ENCODE data around the gene SRGAP2C. TPM values are rescaled to one million over a fixed set of nuclear protein-coding genes. Genes with fewer than 3 reads are reported as not detected.
"Not testable (repeated sequence)": the region's sequence is repeated elsewhere in the genome, so short reads cannot be mapped to it uniquely, and the experiment has no call there.

Gene SRGAP2C
- polyA plus RNA-seq, 1 of the 3 experiments (the other 2 are of a cell fraction) = 3.2 TPM

- H3K4me3 ChIP-seq (ENCODE audit: low read depth in 2 of 2, low read length in 1 of 2); H3K4me2 ChIP-seq; H3K27ac ChIP-seq (ENCODE audit: low read depth in 2 of 2, low read length in 1 of 2); POLR2A ChIA-PET; H3K4me1 ChIP-seq (ENCODE audit: control insufficient read depth in 1 of 2, insufficient read depth in 2 of 2, low read depth in 1 of 2, low read length in 1 of 2); DNase-seq; H3K36me3 ChIP-seq (replicated peaks in 1 of 2; ENCODE audit: control insufficient read depth in 1 of 2, insufficient read depth in 2 of 2, low read length in 1 of 2); H2AFZ ChIP-seq (ENCODE audit: low read depth); H3F3A ChIP-seq (replicated peaks; ENCODE audit: insufficient read depth); CTCF ChIA-PET; H3K9ac ChIP-seq; H3K9me3 ChIP-seq; H3K27me3 ChIP-seq (ENCODE audit: insufficient read depth); H3K79me2 ChIP-seq (ENCODE audit: insufficient read depth); H3K9me2 ChIP-seq; H4K20me1 ChIP-seq (ENCODE audit: insufficient read depth): not testable (repeated sequence)
- peak; percentile 76 for TF ChIP-seq TCF12 (IDR thresholded peaks at IDR 0.05)
- WGBS (ENCODE audit: low lambda C conversion rate) = 34% methylated on average over 3 of the region's 3 CpGs
These were observed 254.1 kb downstream of the SRGAP2C start for GRCh38 chr1:121438862-121439261.

- no peaks in the 10 kb centered on the region for H4K20me1 ChIP-seq (ENCODE audit: insufficient read depth)
- no peak overlapping the region for H2AFZ ChIP-seq (ENCODE audit: low read depth)
- H3K79me2 ChIP-seq (ENCODE audit: insufficient read depth) = no peaks in the 10 kb centered on the region
- 56% methylated on average over 4 of the region's 4 CpGs for WGBS (ENCODE audit: low lambda C conversion rate)
- H3K27ac ChIP-seq (ENCODE audit: low read depth in 2 of 2, low read length in 1 of 2) = no peak overlapping the region
- no peak overlapping the region for H3K9ac ChIP-seq
- H3K9me3 ChIP-seq = no peaks in the 10 kb centered on the region; the same call in 1 of the 2 replicates
- H3F3A ChIP-seq (replicated peaks; ENCODE audit: insufficient read depth) = no peaks in the 10 kb centered on the region
- no peaks in the 10 kb centered on the region for H3K4me1 ChIP-seq (ENCODE audit: control insufficient read depth in 1 of 2, insufficient read depth in 2 of 2, low read depth in 1 of 2, low read length in 1 of 2)
- DNase-seq = no peak
- no peak for TF ChIP-seq ELF1 (IDR thresholded peaks at IDR 0.05)
- no peak for TF ChIP-seq CHD2 (IDR thresholded peaks at IDR 0.05; ENCODE audit: low read length, partially characterized antibody)
- TF ChIP-seq YY1 (IDR thresholded peaks at IDR 0.05; ENCODE audit: low read depth) = no peak
- TF ChIP-seq JUND (IDR thresholded peaks at IDR 0.05) = no peak
- no peak for TF ChIP-seq TAF1 (IDR thresholded peaks at IDR 0.05; ENCODE audit: borderline replicate concordance, low read depth, low read length)
- TF ChIP-seq, protein P1, sequence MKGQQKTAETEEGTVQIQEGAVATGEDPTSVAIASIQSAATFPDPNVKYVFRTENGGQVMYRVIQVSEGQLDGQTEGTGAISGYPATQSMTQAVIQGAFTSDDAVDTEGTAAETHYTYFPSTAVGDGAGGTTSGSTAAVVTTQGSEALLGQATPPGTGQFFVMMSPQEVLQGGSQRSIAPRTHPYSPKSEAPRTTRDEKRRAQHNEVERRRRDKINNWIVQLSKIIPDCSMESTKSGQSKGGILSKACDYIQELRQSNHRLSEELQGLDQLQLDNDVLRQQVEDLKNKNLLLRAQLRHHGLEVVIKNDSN (IDR thresholded peaks at IDR 0.05; ENCODE audit: borderline replicate concordance, low read depth) = no peak
- TF ChIP-seq NFIC (IDR thresholded peaks at IDR 0.05; ENCODE audit: borderline replicate concordance) = no peak
- no peaks in the 10 kb centered on the region for H3K36me3 ChIP-seq (replicated peaks in 1 of 2; ENCODE audit: control insufficient read depth in 1 of 2, insufficient read depth in 2 of 2, low read length in 1 of 2)
- ChIA-PET POLR2A (no interaction called here), CTCF (no interaction called here)
- H3K27me3 ChIP-seq (ENCODE audit: insufficient read depth) = no peaks in the 10 kb centered on the region
- no peaks in the 10 kb centered on the region for H3K9me2 ChIP-seq
- H3K4me2 ChIP-seq = no peak overlapping the region
- H3K4me3 ChIP-seq (ENCODE audit: low read depth in 2 of 2, low read length in 1 of 2) = no peak overlapping the region
These were observed 256.2 kb downstream of the SRGAP2C start for GRCh38 chr1:121440993-121441392.

Small RNA genes lying within 50 kb of the gene (small RNA-seq; reads per million reads assigned to genes)
- gene AC243994.1 = 0 reads per million in 7 experiments

Other genes with a start within 250 kb of the SRGAP2C start
- gene FAM72B, start 635 bp upstream of the SRGAP2C start, polyA plus RNA-seq (2012; rRNA removed) = 5.1 and 6.0 TPM in 2 replicates